HG03439 (cell line): ENCODE data around the gene PTPRN2.

Experiments used
- ATAC-seq: cut with Tn5 transposase; IDR thresholded peaks from one replicate; pipeline ENCODE4 v1.9.1; 2021; ENCODE audit warnings: mild to moderate bottlenecking, moderate library complexity; ENCODE audit not compliant: unreplicated experiment

The PTPRN2 gene

DNA sequence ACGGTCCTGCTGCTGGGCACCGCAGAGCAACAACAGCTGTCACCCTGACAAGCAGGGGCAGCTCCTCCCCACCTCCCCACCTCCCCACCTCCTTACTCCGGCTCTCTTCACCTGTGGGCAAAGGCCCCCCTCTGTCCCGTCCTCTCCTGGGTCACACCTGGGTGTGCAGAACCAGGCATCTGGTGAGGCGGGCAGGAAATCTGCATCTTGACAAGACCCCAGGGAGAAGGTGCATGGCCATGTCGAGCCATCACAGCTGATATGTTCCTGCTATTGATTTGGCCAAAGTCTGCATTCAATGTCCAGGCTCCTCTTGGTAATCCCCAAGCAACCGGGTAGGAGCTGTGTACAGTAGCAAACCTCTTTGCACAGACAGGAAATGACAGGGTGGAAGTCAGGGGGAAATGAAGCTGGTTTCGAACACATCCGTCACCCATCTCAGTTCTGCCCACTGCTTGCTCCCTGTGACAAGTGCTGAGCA, 696.7 kb downstream of the PTPRN2 start:
- no peak for ATAC-seq

DNA sequence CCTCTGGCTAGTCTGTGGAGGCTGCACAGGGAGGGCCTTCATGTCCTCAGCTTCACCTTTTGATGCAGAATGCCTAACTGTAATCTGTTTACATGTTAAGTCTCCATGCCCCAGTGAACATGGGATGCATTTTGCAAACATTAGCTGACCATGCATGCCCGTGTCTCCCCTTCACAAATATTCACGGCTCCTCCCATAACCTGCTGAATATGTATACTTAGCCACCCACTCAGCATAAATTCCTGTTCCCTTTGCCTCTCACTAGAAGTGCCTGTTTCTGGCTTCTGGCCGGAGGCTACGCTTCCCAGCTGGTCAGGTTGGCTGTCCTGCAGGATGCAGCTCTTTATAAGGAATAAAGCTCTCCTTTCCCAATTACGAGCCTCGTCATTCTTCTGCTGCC, 698.1 kb downstream of the PTPRN2 start:
- no peak for ATAC-seq

DNA sequence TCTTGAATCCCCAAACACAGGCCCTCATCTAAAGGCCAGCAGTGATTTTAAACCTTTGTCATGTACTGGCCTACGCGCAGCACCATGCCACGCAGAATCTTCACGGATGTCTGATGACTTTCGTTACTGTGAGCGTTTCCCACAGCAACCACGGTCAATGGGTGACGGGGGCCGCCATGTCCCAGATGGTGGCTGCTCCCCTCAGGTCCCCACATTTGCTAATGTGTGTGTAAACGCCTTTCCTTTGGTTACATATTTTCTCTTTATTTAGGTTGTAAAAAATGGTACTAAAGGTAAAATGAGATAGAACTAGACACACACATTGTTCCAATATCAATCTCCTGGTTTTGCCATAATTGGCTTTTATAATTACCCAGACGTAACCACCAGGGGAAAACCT, 699.0 kb downstream of the PTPRN2 start:
- no peak for ATAC-seq

DNA sequence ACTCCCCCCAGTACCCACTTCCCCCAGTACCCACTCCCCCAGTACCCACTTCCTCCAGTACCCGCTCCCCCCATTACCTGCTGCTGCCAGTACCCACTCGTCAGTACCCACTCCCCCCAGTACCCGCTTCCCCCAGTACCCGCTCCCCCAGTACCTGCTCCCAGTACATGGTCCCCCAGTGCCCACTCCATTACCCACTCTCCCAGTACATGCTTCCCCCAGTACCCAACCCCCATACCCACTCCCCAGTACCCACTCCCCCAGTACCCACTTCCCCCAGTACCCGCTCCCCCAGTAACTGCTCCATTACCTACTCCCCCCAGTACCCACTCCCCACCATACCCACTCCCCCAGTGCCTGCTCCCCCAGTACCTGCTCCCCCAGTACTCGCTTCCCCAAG, 700.2 kb downstream of the PTPRN2 start:
- no peak for ATAC-seq

- ATAC-seq = no peak
These were observed 700.9 kb downstream of the PTPRN2 start for GRCh38 chr7:157886711-157887110.

GRCh38 chr7:157886266-157886665, 701.4 kb downstream of the PTPRN2 start:
- no peak for ATAC-seq

DNA sequence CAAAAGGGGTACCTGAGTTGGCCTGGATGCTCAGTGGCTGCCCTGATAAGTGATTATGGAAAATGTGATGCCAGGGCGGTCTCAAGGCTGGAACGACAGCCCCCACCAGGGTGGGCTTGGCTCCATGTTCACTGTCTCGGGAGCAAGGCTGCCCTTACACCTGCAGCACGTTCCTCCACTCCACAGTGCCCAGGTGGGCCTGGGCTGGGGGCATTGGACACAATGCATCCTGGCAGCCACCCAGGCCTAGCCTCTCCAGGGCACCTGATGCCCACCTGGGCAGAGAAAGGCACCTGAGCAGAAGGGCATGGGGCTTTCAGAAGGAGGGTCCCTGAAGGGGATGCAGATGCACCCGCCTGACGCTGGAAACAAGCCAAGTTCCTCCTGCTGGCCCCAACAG, 702.5 kb downstream of the PTPRN2 start:
- no peak for ATAC-seq

- ATAC-seq = no peak
These were observed 703.1 kb downstream of the PTPRN2 start for GRCh38 chr7:157884461-157885062.

- no peak for ATAC-seq
These were observed 706.4 kb downstream of the PTPRN2 start for GRCh38 chr7:157881048-157881771.

- ATAC-seq = no peak
These were observed 708.2 kb downstream of the PTPRN2 start for GRCh38 chr7:157879391-157879790.

DNA sequence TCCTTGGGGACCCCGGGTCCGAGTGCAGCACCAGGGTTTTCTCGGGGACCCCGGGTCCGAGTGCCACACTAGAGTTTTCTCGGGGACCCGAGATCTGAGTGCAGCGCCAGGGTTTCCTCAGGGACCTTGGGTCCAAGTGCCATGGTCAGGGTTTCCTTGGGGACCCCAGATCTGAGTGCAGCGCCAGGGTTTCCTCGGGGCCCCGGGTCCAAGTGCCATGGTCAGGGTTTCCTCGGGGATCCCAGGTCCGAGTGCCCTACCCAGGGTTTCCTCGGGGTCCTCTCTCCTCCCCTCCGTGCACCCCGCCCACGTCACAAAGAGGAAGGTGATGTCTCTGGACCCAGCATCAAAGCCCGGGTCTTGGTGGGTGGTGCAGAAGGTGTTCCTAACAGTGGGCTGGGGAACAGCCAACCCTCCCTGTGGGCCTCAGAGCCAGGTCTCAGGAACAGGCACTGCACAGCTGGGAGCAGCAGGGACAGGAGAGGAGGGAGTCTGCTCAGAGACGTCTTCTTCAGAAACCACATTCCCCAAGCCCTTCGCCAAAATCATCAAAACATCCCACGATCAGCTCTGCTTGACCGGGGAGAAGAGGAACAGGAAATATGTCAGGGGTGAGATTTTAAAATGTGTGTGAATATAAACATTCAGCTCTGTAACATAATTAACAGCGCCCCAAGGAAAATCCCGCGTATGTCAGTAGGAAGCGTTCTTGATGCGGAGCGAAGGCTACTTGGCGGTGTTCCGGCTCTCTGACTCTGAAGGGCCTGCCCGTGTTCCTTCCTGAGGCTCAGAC, 710.1 kb downstream of the PTPRN2 start:
- no peak for ATAC-seq

DNA sequence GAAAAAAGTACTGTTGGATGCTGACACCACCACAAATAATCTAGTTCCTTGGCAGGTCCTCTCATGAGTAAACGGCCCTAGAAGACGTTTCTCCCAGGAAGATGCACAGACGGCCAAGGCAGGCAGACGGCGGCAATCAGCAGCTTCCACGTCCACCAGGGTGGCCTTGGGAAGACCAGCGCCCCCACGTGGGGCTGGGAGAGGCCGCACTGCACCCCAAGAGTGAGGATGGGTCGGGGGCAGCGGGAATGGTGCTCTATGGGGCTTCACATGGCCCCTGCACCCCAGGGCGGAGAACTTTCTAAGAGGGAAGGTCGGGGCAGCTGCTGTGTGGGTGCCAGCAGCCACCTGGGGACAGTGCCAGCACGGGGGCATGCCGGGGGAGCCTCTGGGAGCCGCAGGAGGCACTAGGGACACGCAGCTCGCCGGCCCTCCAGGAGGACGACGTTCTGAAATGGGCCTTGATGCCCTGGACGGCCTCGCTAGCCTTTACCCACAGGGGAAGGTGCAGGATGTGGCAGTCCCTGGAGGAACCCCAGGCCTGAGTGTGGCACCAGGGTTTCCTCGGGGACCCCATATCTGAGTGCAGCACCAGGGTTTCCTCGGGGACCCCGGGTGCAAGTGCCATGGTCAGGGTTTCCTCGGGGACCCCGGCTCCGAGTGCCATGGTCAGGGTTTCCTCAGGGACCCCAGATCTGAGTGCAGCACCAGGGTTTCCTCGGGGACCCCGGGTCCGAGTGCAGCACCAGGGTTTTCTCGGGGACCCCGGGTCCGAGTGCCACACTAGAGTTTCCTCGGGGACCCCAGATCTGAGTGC, 710.9 kb downstream of the PTPRN2 start:
- no peak for ATAC-seq

DNA sequence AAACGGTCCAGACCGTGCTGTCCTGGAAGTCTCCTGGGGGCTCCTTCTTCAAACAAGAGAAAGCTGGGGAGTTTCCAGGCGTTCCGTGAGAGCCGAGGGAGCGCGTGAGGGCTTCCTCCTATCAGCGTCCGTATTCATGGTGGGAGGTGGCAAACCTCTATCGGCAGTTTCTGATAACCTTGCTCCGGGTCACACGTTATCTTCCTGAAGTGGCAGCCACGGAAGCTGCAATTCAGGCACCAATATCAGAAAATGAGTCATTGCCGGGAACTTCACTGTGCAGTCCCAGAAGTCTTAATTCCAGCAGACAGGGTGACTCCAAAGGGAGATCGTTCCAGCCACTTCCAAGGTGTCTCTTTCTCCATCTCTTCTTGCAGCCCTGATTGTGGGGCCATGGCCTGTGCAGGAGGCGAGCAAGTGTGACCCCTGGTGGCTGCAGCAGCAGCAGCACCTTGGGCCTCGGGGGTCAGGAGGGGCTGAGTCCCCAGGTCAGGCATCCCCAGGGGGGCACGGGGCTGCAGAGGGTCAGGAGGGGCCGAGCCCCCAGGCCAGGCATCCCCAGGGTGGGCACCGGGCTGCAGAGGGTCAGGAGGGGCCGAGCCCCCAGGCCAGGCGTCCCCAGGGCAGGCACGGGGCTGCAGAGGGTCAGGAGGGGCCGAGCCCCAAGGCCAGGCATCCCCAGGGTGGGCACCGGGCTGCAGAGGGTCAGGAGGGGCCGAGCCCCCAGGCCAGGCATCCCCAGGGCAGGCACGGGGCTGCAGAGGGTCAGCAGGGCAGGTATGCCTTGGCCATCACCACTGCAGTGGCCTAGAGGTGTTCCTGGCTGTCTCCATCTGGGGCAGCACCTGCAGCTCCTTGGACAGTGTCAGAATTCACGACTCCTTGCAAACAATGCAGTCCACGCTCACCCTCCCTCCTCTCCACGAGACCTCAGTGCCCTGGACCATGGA, 712.1 kb downstream of the PTPRN2 start:
- ATAC-seq = no peak

DNA sequence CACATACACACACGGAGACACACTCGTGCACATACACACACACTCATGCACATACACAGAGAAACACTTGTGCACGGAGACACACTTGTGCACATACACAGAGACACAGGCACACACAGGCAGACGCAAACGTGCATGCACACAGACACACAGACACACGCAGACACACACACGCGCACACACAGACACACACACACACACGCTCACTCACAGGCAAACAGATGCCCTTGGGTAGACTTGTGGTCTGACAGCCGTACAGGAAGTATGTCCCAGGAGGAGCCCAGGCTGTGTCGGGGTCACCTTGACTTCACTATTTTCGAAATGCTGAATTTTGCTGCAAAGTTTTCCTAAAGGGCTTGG, 712.8 kb downstream of the PTPRN2 start:
- ATAC-seq = no peak

GRCh38 chr7:157874208-157874816, 713.3 kb downstream of the PTPRN2 start:
- ATAC-seq = no peak

DNA sequence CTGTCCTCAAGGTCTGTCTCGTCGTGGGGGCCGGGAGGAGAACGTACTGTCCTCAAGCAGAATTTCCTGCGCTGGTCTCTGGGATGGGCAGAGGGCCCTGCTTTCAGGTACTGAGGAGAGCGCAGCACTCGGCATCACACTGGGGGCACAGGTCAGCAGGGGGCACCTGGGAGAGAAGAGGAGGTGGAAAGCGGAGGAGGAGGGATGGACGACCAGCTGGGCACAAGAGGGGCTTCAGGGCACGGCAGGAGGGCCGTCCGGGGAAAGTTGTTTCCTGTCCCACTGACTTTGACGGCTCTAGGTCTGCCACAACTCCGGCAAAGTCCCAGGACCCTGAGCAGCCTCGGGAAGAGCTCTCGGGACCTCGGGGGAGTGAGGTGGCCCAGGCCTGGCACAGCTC, 714.0 kb downstream of the PTPRN2 start:
- ATAC-seq = no peak

GRCh38 chr7:157873181-157873580, 714.4 kb downstream of the PTPRN2 start:
- ATAC-seq = no peak

GRCh38 chr7:157872447-157872846, 715.2 kb downstream of the PTPRN2 start:
- ATAC-seq = no peak

DNA sequence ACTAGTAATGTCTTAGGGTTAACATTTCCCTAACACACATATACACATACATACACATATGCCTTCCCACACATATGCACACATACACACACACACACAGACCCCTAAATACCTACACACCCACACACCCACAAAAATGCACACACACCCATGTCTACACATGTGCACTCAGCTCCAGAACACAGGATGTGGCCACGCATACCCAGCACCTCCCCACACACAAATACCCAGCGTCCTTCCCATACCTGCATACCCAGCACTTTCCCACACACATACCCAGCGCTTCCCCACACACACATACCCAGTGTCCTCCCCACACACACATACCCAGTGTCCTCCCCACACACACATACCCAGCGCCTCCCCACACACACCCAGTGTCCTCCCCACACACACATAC, 715.9 kb downstream of the PTPRN2 start:
- ATAC-seq = no peak
